ENCODE measurements around the gene FAM193A.

FAM193A gene

DNA sequence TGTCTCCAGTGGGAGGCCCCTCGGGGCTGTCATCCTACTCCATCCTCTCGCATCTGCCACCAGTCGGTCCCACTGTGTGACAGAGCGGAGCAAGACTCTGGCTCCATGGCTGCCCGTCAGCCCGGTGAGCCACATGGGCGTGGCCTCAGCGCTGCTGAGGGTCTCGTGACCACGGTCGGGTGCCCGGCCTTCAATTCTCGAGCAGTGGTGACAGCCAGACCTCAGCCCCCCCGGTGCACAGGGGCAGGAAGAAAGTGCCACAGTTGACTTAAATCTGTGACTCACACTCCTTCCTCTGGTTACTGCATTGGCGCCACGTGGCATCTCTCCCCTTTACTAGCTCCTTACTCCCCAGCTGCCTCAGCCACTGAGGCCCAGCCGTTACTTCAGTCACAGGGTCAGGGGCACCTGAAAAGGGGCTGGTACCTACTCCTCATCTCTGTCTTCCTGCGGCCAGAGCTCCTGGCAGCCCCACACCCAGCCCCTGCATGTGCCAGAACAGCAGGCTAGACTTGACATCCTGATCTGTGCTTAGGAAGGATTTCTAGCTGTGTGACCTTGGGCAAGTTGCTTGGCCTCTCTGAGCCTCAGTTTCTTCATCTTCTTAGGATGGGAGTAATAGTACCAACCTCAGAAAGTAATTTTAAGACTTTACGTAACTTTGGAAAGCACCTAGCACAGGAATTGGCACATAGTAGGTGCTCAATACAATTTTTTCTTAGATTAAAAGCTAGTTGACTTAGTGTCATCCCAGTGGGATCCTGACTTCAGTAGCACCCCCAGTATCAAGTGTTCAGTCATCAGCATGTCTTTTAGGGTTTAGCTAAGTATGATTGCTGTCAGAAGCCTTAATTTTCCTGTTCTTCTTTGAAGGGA lies 153.6 kb downstream of the FAM193A start:
- TF ChIP-seq, protein P1, sequence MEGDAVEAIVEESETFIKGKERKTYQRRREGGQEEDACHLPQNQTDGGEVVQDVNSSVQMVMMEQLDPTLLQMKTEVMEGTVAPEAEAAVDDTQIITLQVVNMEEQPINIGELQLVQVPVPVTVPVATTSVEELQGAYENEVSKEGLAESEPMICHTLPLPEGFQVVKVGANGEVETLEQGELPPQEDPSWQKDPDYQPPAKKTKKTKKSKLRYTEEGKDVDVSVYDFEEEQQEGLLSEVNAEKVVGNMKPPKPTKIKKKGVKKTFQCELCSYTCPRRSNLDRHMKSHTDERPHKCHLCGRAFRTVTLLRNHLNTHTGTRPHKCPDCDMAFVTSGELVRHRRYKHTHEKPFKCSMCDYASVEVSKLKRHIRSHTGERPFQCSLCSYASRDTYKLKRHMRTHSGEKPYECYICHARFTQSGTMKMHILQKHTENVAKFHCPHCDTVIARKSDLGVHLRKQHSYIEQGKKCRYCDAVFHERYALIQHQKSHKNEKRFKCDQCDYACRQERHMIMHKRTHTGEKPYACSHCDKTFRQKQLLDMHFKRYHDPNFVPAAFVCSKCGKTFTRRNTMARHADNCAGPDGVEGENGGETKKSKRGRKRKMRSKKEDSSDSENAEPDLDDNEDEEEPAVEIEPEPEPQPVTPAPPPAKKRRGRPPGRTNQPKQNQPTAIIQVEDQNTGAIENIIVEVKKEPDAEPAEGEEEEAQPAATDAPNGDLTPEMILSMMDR (IDR thresholded peaks at IDR 0.05), result no peak
- TF ChIP-seq ZFX (IDR thresholded peaks at IDR 0.05; ENCODE audit: borderline replicate concordance), result no peak
- H3K27ac ChIP-seq, result no peak overlapping the region

DNA sequence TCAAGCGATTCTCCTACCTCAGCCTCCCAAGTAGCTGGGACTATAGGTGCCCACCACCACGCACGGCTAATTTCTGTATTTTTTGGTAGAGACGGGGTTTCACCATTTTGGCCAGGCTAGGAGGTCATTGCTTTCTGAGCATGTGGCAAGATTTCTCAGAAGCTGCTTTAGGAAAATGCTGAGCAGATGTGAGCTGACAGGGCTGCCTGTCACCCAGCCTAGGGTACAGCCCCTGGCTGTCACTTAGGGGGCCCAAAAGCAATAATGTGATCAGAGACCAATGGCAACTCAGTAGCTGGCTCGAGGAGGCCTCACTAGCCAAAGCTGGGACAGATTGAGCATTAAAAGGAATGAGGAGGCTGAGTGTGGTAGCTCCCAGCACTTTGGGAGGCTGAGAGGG lies 154.9 kb downstream of the FAM193A start:
- TF ChIP-seq, protein P1 (IDR thresholded peaks at IDR 0.05), result no peak
- no peak for TF ChIP-seq ZFX (IDR thresholded peaks at IDR 0.05; ENCODE audit: borderline replicate concordance)
- H3K27ac ChIP-seq, result no peak overlapping the region

DNA sequence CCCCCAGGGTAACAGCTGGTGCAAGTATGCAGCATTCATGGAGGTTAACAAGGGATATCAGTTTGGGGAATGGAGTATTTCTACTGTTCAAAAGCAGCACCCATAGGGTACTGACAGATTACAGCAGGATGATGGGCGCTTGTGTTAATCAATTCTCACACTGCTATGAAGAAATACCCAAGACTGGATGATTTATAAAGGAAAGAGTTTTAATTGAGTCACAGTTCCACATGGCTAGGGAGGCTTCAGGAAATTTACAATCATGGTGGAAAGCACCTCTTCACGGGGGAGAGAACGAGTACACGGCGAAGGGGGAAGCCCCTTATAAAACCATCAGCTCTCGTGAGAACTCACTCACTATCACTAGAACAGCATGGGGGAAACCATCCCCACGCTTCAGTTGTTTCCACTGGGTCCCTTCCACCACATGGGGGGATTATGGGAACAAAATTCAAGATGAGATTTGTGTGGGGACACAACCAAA lies 155.5 kb downstream of the FAM193A start:
- no peak overlapping the region for H3K27ac ChIP-seq
- no peak for TF ChIP-seq ZFX (IDR thresholded peaks at IDR 0.05; ENCODE audit: borderline replicate concordance)
- TF ChIP-seq, protein P1 (IDR thresholded peaks at IDR 0.05), result no peak

DNA sequence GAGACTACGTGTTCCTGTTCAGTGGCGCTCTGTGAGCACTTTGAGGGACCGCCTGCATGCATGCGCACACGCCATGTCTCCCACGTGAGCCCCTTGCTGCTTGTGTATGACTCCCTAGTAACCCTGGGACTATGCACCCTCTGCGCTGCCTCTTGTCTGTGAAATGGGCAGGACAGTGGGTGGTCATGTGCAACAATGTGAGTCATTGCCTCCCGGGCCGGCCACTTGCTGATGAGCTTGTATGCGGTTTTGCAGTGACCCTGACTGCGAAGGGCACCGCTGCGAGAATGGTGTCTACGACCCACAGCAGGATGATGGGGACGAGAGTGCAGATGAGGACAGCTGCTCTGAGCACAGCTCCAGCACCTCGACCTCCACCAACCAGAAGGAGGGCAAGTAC lies 158.2 kb downstream of the FAM193A start:
- H3K27ac ChIP-seq, result no peak overlapping the region
- TF ChIP-seq ZFX (IDR thresholded peaks at IDR 0.05; ENCODE audit: borderline replicate concordance), result no peak
- TF ChIP-seq, protein P1 (IDR thresholded peaks at IDR 0.05), result no peak

DNA sequence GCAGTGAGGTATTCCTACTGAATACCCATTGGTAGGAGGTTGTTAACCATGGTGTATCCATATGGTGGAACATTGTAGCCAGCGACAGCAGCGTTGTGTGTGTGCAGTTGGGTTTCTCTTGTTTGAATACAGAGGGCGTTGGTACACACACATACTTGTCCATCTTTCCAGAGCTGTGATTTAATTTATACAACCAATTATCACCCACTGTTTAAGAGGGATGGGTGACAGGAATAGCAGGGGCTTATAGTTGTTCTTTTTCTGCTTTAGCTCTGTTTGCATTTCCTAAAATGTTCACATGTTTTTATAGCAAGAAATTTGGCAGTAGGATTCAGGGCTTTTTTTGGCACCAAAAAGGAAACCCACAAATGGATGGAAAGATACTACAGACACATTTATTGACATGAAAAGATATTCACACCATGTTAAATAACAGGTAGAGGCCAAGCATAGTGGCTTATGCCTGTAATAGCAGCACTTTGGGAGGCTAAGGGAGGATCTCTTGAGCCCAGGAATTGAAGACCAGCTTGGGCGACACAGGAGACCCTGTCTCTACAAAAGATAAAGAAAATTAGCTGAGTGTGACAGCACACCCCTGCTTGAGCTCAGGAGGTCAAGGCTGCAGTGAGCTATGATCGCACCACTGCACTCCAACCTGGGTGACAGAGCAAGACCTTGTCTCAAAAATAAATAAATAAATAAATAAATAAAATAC lies 159.1 kb downstream of the FAM193A start:
- no peak overlapping the region for H3K27ac ChIP-seq
- TF ChIP-seq, protein P1 (IDR thresholded peaks at IDR 0.05), result no peak
- no peak for TF ChIP-seq ZFX (IDR thresholded peaks at IDR 0.05; ENCODE audit: borderline replicate concordance)

DNA sequence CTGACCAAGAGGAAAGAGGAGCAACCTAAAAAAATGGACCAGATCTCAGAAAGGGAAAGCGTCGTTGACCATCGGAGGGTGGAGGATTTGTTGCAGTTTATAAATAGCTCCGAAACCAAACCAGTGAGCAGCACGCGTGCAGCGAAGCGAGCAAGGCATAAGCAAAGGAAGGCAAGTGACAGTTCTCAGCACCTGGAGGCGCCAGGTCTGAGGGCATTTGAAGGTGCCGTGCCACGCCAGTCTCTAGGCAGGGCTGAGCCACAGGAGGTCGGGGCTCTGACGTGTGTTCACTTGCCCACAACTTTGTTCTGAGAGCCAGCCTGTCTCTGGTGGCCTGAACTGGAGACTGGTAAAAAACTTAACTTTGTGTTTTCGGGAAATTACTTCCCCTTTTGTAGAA lies 160.0 kb downstream of the FAM193A start:
- no peak for TF ChIP-seq ZFX (IDR thresholded peaks at IDR 0.05; ENCODE audit: borderline replicate concordance)
- TF ChIP-seq, protein P1 (IDR thresholded peaks at IDR 0.05), result no peak
- H3K27ac ChIP-seq, result no peak overlapping the region

DNA sequence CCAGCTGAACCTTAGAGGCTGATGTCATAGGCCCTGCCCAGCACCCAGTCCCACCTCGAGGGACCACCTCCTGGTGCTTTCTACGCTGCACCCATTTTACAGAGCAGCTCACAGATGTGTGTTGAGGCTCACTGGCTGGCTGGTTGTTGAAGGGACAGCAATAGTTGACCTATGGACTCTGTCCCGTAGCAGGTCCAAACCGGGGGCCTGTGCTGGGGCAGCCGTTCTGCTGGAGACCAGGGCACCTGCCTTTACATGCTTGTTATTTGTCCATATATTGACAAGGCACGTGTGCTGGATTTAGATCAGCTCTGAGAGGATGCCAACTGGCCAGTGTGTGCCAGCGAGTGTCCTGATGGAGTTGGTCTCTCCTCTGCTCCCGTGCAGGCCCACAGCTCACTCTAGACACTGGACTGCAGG lies 161.6 kb downstream of the FAM193A start:
- no peak overlapping the region for H3K27ac ChIP-seq
- no peak for TF ChIP-seq ZFX (IDR thresholded peaks at IDR 0.05; ENCODE audit: borderline replicate concordance)
- TF ChIP-seq, protein P1 (IDR thresholded peaks at IDR 0.05), result no peak
